Right ventricle myocardium inferior (tissue), 1 donor: ENCODE results near the gene LLCFC1. TPM values are rescaled to one million over a fixed set of nuclear protein-coding genes. Genes with fewer than 3 reads are reported as not detected.

Experiments
- ATAC-seq: fragments of 200-7000 bp; cut with Tn5 transposase; one replicate; pipeline ENCODE4 v1.9.1; 2020; ENCODE audit warnings: mild to moderate bottlenecking, moderate library complexity
- DNase-seq: peaks from one replicate; pipeline ENCODE4 v3.0.0; 2021; ENCODE audit errors: missing footprints
- intact Hi-C: fragments of 100-400 bp; cut with DNase I; formaldehyde crosslinking; loops from one replicate; pipeline ENCODE4 v1.11.0; 2022
- total RNA-seq: library from RNA; stranded (reverse); fragmentation: NEBNext Ultra II Directional; extraction: Animal tissue kit (Norgen Biotek cat#: 25700); gene quantifications from one replicate; pipeline ENCODE4 v1.2.1, GENCODE V29; 2021
- donor health status: DM: no; HTN: yes; CAD: no; lungs with severe emphysema.

LLCFC1 gene
- total RNA-seq, 1 donor from 2014 or later, result not detected

DNA sequence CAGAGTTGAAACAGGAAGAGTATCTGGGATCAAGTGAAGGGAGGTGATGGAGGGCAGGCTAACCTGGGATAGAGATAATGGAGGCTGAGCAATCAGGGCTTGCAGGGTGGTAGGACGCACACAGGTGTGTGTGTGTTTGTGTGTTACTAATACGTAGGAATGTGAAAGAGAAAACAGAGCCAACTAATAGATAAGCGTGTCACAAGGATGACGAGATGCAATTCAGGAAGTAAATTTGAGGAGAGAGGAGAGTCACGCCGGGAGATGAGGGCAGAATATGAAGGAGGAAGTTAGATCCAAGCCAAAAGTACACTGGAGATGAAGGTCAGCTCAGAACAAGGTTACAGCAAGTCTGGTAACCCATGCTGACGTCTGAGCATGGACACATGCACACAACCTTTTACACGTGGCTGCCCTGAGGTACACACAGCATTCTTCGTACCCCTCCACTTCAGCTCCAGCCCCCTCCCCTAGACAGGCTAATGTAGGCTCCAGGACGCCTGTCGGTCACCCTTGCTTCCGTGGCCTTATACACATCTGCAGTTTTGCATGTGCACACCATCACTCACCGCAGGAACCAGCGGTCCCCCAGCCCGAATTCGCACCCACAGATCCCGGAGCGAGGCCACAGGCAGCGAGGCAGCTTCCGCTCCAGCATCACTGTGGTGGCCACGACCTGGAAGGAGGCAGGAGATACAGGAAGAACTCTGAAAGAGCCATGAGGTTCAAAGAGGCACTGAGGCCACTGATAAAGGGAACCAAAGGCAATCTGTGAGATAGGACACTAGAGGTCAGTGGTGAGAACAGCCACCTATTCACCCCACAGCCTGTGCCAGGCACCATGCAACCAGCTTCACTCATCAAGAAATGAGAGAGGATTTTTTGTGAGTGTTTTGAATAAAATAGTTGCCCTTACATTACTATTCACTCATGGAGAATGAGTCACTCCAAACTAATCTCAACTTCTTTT, 30.1 kb upstream of the LLCFC1 start:
- ATAC-seq (peak; percentile 39), DNase-seq (no peak)
- intact Hi-C loops, result no loop called here

DNA sequence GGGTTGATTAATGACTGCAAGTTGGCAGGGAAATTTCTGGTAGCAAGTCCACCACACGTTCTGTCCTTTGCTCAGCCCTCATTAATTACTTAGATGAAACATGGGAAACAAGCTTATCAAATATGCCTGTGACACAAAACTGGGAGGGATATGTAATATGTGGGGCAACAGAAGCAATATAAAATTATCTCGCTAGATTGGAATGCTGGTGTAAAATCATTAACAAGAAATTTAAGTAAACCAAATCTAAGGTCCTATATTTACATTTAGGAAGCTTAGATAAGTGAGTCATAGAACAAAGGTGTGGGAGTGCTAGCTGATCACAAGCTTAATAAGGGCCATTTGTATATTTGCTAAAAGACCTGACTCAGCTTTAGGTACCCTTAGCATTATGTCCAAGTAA, 29.3 kb upstream of the LLCFC1 start:
- DNase-seq, result no peak
- ATAC-seq, result no peak
- intact Hi-C loops, result no loop called here

DNA sequence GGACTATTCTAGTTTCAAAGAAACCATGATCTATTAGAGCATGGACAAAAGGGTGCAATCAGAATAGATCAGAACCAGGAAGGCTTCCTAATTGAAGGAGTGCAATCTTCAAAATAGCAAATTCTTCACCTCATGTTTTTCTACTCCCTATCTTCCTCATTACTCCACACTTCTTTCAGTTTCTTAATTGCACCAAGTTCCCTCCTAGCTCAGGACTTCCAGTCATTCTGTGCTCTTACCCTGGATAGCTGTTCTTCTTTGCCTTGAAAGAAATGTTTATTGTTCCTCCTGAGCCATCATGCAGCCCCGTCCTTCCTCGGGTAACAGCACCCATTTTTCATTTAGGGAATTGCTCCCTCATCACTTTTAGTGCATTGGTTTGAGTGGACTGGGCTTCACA, 28.8 kb upstream of the LLCFC1 start:
- ATAC-seq (no peak), DNase-seq (no peak)
- intact Hi-C loops, result no loop called here

DNA sequence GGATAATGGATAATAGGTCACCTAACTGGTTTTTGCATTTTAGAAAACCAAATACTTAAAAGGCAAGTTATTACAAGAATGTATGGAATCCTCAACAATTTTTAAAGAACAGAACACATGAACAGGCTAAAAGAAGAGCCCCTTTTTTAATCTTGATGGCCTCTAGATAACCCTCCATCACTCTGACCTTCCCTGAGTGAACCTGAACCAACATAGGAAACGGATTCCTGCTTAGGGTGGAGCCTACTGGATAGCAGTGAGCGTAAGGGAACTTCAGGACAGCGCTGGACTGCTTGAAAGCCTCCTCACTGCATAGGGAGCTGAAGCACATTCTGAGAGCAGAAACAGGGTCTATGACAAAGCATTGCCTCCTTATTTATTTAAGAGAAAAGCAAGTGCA, 26.2 kb upstream of the LLCFC1 start:
- no peak for DNase-seq
- ATAC-seq, result no peak
- intact Hi-C loops, result no loop called here

DNA sequence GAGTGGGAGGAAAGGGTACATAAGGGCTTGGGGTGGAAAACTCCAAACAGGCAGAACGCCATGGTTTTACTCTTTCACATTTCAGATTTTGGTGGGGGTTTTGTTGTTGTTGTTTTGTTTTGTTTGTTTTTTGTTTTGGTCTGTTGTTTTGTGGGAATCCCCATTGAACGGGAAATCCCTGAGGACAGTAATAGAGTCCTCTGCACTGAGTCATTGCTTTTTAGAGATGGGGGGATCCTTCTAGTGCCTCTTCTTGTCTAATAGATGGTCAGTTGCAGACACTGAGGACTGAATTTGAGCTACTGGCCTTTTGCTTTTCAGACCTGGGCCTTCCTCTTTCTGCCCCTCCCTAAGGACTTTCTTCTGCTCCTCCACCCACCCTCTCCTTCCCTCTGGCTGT, 25.7 kb upstream of the LLCFC1 start:
- intact Hi-C loops, result no loop called here
- DNase-seq (no peak), ATAC-seq (no peak)

DNA sequence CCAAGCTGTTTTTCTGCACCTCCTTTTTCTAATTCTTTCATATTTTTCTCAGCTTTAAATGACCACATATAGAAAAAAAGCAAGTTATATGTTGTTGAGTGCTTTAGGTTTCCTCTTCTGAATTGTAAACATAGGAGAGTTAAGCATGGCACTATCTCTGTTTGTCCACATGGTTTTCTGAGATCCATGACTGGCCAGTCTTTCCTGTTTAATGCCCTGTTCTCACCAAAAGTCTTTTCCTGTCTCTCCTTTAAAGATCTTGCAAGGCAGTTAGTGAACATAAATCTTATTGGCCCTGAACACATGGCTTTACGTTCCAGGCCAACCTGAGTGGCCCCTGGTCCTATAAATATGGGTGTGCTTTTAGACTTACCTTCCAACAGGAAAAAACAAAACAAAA, 25.2 kb upstream of the LLCFC1 start:
- ATAC-seq, result no peak
- intact Hi-C loops, result no loop called here

DNA sequence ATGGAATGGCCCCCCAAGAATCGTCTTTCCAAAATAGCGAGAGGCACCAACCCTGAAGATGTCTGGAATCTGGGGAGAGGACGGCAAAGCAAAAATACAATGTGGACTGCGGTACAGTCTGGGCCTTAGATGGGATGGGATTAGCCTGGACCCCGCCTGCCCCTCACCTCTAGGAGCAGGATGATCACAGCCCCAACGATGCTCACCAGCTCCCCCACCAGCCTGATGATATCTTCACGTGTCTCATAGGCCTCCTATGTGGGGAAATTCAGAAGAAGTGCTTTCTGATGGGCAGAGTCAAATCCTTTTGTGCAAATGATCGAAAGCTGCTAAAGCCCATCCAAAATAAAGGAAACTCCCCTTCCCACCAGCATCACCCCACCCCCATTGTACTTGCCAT, 24.0 kb upstream of the LLCFC1 start:
- intact Hi-C loops, result no loop called here
- DNase-seq (no peak), ATAC-seq (no peak)

More for the DNA sequence above, 25.2 kb upstream of the LLCFC1 start:
- no peak for DNase-seq

DNA sequence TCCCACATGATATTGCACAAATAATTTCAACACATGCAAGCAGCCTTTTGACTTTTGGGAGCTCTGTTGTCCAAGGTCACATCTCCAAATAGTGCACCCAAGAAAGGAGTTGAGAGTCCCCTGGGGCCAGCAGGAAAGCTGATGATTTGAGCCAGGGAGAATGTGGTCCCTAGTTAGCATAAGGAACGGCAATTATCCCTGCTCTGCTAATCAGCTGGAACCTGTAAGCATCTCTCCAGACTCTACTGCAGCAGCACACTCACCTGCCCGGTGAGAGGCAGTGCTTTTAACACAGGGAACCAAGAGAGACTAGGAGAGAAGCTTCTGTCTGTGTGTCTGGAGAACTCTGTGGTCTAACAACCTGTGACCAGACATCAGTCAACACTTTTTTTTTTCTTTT, 22.8 kb upstream of the LLCFC1 start:
- ATAC-seq, result no peak
- no peak for DNase-seq
- intact Hi-C loops, result no loop called here

DNA sequence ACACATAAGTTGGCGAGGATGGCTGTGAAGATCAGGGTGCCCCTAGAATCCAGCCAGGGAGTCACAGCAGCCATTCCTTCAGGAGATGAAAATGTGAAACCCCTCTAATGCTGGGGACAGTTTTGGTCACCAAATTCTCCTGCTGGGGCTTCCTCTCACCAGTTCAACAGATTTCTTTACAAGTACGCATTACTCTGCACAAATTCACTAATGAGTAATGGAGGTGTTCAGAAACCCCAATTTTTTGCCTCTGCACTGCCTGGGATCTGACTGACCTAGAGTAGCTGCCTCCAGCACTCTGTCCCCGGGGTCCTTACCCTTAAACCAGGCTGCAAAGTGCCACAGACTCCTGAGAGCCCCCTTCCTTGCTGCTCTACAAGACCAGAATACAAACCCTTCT, 21.8 kb upstream of the LLCFC1 start:
- ATAC-seq (no peak), DNase-seq (no peak)
- intact Hi-C loops, result no loop called here

DNA sequence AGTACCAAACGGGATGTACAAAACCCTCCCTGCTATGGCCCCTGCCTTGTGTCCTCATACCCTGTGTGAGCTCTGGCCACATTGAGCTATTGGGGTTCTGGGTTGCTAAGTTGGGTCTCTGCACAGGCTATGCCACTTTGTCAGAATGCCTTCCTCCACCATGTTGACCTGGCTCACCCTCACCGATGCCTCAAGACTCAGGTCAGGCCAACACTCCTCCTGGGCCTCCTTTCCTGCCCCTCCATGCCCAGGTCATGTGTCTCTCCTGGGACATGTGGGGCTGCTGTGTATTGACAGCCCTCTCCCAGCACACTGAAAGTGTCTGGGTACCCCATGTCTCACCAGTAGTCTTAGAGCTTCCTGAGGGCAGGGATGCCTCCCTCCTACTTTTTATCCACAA, 20.4 kb upstream of the LLCFC1 start:
- ATAC-seq (no peak), DNase-seq (no peak)
- intact Hi-C loops, result no loop called here

DNA sequence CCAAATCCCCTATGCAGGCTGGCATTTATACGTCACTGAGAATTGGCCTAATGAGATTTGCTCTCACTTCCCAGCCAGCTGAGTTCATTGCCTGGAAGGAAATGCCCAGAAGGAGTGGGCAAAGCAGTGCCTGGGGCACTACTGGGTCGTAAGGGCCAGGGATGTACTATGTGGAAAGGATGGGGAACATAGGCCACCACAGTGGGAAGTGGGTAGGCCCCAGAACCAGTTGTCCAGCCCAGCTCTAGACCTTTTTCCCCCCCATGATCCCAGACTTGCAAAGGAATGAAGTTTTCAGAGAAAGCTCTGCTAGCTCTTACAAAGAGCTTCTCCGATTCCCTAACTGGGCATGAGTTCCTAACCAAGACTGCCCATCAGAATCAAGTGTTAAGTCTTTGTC, 19.6 kb upstream of the LLCFC1 start:
- intact Hi-C loops, result no loop called here
- DNase-seq (no peak), ATAC-seq (no peak)

DNA sequence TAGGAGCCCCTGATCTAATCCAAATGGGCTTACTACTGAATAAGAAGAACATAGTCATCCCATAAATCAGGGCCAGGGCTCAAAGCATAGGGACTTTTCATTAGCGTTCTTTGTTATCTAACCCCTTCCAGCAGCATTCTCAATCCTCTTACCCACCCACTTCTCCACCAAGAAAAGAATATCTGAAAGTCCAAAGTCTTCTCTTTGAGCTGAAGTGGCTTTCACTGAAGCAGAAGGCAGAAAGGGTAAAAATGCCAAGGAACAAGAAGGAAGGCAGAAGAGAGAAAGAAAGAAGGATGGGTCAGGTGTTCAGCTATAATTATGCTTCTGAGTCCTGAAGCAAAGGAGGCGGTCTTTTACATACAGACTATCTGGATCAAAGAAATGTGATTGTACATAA, 15.9 kb upstream of the LLCFC1 start:
- ATAC-seq (no peak), DNase-seq (no peak)
- intact Hi-C loops, result no loop called here

DNA sequence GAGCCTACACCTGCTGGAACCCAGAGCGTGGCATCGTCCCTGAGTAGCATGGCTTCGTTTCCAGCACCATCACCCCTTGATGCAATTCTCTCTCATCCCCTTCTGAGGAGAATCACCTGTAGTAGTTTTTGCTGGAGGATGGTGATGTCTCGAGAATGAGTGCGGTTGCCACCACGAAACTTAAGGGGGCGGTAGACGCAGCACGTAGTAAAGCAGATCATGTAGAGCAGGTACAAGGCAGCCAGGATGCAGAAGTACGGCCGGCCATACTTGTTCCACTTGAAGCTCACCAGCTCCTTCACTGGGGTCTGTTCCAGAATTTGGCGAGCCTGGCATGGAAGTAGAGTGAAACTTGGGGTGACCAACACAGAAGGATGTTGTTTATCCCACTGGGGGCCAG, 13.9 kb upstream of the LLCFC1 start:
- ATAC-seq (no peak), DNase-seq (no peak)
- intact Hi-C loops, result no loop called here

DNA sequence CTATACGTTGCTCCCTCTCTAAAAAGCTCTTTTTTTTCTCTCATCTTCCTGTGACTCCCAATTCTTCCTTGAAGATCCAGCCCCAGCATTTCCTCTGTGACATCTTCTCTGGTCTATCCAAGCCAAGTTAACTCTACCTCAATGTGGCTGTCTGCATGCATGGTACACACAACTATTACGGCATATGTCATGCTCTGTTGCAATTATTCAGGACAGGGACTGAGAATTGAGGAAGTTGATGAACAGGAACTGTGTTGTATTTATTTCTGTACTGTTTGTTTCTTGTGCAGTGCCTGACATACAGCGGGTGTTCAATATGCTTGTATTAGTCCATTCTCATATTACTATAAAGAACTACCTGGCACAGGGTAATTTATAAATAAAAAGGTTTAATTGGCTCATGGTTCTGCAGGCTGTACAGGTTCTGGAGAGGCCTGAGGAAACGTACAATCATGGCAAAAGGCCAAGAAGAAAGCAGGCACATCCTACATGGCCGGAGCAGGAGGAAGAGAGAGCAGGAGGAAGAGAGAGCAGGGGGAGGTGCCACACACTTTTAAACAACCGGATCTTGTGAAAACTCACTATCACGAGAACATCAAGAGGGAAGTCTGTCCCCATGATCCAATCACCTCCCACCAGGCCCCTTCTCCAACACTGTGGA, 12.1 kb upstream of the LLCFC1 start:
- intact Hi-C loops, result no loop called here
- ATAC-seq (peak; percentile 72), DNase-seq (no peak)

DNA sequence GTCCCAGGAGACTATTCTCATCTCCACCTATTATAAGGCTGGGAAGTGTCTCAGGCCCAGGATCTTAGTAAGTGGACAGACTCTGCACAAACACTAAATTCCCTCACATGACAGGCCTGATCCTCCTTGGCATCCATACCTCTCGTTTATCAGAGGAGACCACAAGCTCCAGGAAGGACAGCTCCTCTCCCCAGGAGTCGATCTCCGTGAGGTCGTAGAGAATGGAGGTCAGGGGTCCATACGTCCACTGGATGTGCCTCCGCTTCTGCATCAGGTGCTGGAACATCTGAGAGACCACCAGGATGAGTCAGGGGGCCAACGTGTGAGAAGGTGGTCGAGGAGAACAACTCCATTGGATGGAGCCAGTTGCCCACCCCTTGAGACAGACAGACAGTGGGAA, 11.3 kb upstream of the LLCFC1 start:
- intact Hi-C loops, result no loop called here

DNA sequence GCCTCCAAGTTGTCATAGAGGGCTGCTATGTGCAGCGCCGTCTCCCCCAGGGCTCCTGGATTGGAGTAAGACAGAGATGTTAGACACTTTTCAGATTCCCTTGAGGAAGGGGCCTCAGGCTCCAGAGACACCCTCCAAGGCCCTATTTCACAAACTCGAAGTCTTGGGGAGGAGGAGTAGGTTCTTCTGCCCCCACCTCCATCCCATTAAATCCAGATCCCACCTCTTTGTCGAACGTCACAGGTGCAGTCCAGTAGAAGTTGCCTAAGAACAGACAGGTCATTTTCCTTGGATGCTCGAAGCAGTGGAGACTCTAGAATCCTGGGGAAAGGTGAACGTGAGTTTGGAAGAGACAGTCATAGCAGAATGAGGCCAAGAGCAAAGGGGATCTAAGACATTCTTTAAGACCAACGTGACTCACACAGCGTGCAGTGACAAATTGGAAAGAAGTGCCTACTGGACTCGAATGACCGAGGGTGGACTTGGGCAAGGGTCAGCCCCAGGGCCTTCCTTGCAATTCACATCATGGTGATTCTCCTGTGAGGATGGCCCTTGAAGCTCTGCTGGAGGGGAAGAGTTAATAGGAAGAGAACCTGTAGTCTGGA, 9.1 kb upstream of the LLCFC1 start:
- DNase-seq (no peak), ATAC-seq (no peak)
- intact Hi-C loops, result no loop called here

More for the DNA sequence above, 11.3 kb upstream of the LLCFC1 start:
- ATAC-seq (no peak), DNase-seq (no peak)

DNA sequence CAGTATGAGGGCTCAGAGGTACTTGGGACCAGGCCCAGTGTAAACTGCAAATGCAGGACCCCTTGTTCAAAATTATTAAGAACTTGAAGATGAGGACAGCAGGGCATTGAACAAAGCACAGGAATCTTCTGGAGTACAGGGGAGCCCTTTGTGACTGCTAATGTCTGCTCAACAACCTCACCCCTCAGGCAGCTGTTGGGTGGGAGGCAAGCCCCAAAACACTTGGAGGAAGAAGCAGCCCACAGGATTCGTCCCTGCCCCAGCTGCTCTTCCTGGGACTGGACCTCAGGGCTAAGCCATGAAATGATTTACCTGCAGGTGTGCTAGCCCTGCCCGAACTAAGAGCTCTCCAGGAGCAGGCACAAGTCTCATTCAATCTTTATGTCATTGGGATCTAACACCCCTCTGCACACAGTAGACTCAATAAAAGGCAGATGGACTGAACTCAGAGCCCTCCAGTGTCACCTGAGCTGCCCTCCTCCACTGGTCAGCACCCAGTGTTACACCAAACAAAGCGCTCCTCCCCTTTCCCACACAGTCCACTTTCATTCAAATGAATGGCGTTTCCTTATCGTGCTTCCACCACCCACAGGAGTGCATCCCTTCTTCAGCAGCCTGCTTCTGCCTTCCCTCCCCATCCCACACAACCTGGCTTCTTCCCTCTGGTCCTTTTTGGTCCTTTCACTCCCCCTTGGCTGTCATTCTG, 6.7 kb upstream of the LLCFC1 start:
- no peak for ATAC-seq
- intact Hi-C loops, result no loop called here
- DNase-seq, result no peak

DNA sequence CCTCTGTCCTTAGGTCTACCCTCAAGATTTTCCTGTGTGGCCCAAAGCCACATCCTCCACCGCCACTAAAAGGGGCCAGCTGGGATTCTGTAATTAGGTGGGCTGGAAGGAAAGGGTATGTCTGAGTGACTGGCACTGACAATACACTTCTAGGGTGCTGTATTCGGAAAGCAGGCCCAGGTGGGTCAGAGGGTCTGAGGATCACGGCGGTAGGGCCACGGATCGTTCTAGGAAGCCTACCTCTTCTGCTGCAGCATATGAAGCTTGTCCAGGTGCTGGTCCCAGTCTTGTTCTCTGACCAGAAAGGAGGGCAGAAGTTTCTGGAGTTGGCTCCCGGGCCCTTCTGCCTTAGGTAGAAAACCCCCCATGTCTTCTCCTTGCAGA, 6.2 kb upstream of the LLCFC1 start:
- DNase-seq (no peak), ATAC-seq (no peak)
- intact Hi-C loops, result no loop called here

DNA sequence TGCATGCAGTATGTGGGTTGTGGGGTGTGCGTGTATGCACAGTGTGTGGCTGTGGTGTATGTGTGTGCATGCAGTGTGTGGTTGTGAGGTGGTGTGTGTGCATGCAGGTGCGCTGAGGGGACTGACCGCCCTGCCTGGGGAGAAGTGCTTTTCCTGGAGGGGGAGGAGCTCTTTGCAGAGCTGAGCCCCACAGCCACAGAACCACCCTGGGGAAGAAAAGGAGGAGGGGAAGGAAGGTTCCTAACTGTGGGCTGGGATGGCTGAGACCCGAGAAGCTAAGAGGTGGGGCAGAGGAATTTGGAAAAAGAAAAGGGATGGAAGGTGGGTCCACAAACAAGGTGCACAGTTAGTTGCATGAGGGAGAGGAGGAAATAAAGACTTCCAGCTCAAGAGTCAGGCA, 5.7 kb upstream of the LLCFC1 start, which contains the start of gene TRPV5:
TRPV5 (minus strand) TSS at position 123 of the 400 bp plus-strand sequence. CDS start 287 bp downstream, outside the sequence.
- ATAC-seq, result no peak
- intact Hi-C loops, result no loop called here
- no peak for DNase-seq
